K562 (cell line): ENCODE data around the gene SRCIN1. TPM values are rescaled to one million over a fixed set of nuclear protein-coding genes. Genes with fewer than 3 reads are reported as not detected.

Source experiments
- ATAC-seq: fragments of 200-7000 bp; cut with Tn5 transposase; 3 replicates; pipeline ENCODE4 v1.9.1; 2020; ENCODE audit warnings: moderate library complexity
- BruUV-seq: library from RNA; stranded (reverse); fragments of 400-500 nt; replicated peaks from 2 replicates; lab custom pipeline; 2021; lab: Mats Ljungman, UMichigan
- CTCF ChIA-PET: fragments of 300-600 bp; formaldehyde crosslinking; extraction: SDS; loops from one replicate; lab custom pipeline; 2021; ENCODE audit warnings: low intra/inter-chr PET ratio; lab: Yijun Ruan, JAX
- POLR2A ChIA-PET: fragments of 300-600, 350-650 bp; sonication (Branson Sonifier 250); formaldehyde crosslinking; extraction: SDS; loops from one replicate; lab custom pipeline; 2021; ENCODE audit warnings: antibody characterized with exemption, inconsistent platforms; lab: Yijun Ruan, JAX
- DNase-seq, 4 experiments: peaks; one replicate each; pipeline versions ENCODE4 v3.0.0 to v3.0.0-alpha.2; 2011 to 2018; ENCODE audit warnings: low spot score in 3 of 4, mixed read lengths in 3 of 4; ENCODE audit errors: extremely low read depth in 1 of 4
- FAIRE-seq: peaks from 2 replicates; lab custom pipeline; 2011; peaks lifted over from hg19 to GRCh38; lab: Jason Lieb, UNC
- H2AFZ ChIP-seq: 2 replicates; pipeline ENCODE4 v1.6.0; 2011; ENCODE audit warnings: low read depth, low read length, control low read depth, inconsistent platforms
- H3K27ac ChIP-seq: fragments of 200-600 bp; 3 replicates; pipeline ENCODE4 v1.8.0; 2011; ENCODE audit warnings: low read depth, mild to moderate bottlenecking, control low read depth, inconsistent platforms, low read length, moderate library complexity, mixed read lengths; ENCODE audit errors: extremely low read depth
- H3K27me3 ChIP-seq, 2 experiments: fragments of 300-600 bp in 1 of 2; 2 replicates in 1 of 2; 3 replicates in 1 of 2; pipeline versions ENCODE4 v1.6.0 to v1.8.0; 2011; ENCODE audit warnings: inconsistent platforms in 2 of 2, low read length in 2 of 2, mild to moderate bottlenecking in 1 of 2, mixed read lengths in 1 of 2, moderate library complexity in 1 of 2; ENCODE audit not compliant: control insufficient read depth in 2 of 2, insufficient read depth in 2 of 2
- H3K36me3 ChIP-seq: fragments of 300-600 bp; 3 replicates; pipeline ENCODE4 v1.8.0; 2011; ENCODE audit warnings: mild to moderate bottlenecking, low read length, inconsistent platforms; ENCODE audit not compliant: control insufficient read depth, insufficient read depth
- H3K4me1 ChIP-seq, 2 experiments: fragments of 200-600 bp in 1 of 2; replicated peaks in 1 of 2; 2 replicates in 1 of 2; 3 replicates in 1 of 2; pipeline versions ENCODE4 v1.5.1 to v1.8.0; 2011; ENCODE audit warnings: inconsistent platforms in 2 of 2, low read length in 2 of 2, mild to moderate bottlenecking in 1 of 2, mixed read lengths in 1 of 2, moderate library complexity in 1 of 2; ENCODE audit not compliant: control insufficient read depth in 2 of 2, insufficient read depth in 2 of 2
- H3K4me2 ChIP-seq: 2 replicates; pipeline ENCODE4 v1.6.1; 2011; ENCODE audit warnings: low read length, control low read depth, inconsistent platforms, mixed read lengths; ENCODE audit not compliant: insufficient read depth
- H3K4me3 ChIP-seq: fragments of 200-600 bp; sonication (generic), shearing (Covaris generic); 2 replicates; pipeline ENCODE4 v1.5.1; 2016; ENCODE audit warnings: control low read depth, inconsistent platforms
- H3K79me2 ChIP-seq: fragments of 200-600 bp; 3 replicates; pipeline ENCODE4 v1.8.0; 2011; ENCODE audit warnings: low read length, inconsistent platforms; ENCODE audit not compliant: control insufficient read depth, insufficient read depth
- H3K9ac ChIP-seq, 2 experiments: 2 replicates each; pipeline versions ENCODE4 v1.6.0 to v1.6.1; 2011; ENCODE audit warnings: low read depth in 2 of 2, low read length in 2 of 2, control low read depth in 1 of 2, inconsistent platforms in 1 of 2, mild to moderate bottlenecking in 1 of 2, mixed read lengths in 1 of 2; ENCODE audit not compliant: insufficient read depth in 1 of 2
- H3K9me1 ChIP-seq: one replicate; pipeline ENCODE4 v1.6.0; 2011; ENCODE audit warnings: inconsistent platforms, mild to moderate bottlenecking, low read length, moderate library complexity; ENCODE audit not compliant: control insufficient read depth, insufficient read depth
- H3K9me3 ChIP-seq: replicated peaks from 2 replicates; pipeline ENCODE4 v1.5.1; 2011; ENCODE audit warnings: low read depth, low read length, inconsistent platforms; ENCODE audit not compliant: control insufficient read depth, insufficient read depth
- H4K20me1 ChIP-seq: replicated peaks from 2 replicates; pipeline ENCODE4 v1.6.1; 2011; ENCODE audit warnings: low read length, inconsistent platforms, mixed read lengths; ENCODE audit not compliant: control insufficient read depth, insufficient read depth
- CBX3 ChIP-seq, 2 experiments: IDR thresholded peaks; 1 replicate in 1 of 2; 2 replicates in 1 of 2; pipeline ENCODE4 v1.6.1; 2012; ENCODE audit warnings: inconsistent platforms in 2 of 2, low read length in 2 of 2, borderline replicate concordance in 1 of 2, control low read depth in 1 of 2
- CEBPB ChIP-seq: fragments of 450-650 bp; IDR thresholded peaks from 2 replicates; pipeline ENCODE4 v1.6.1; 2016; ENCODE audit warnings: missing genetic modification characterization, missing compliant biosample characterization
- HDAC1 ChIP-seq, 2 experiments: fragments of 450-650 bp; IDR thresholded peaks; 2 replicates each; pipeline ENCODE4 v1.6.1; 2016 to 2017; ENCODE audit warnings: inconsistent platforms in 1 of 2, mild to moderate bottlenecking in 1 of 2, moderate library complexity in 1 of 2
- HNRNPH1 ChIP-seq: fragments of 200-400 bp; formaldehyde crosslinking; optimal IDR thresholded peaks from 2 replicates; pipeline ENCODE3; 2017; ENCODE audit warnings: low read depth, mild to moderate bottlenecking, low read length, moderate library complexity
- IFI16 ChIP-seq: fragments of 250-450 bp; sonication (Bioruptor Pico); IDR thresholded peaks from 2 replicates; pipeline ENCODE4 v2.1.2; 2022; ENCODE audit warnings: mild to moderate bottlenecking, inconsistent platforms
- ILK ChIP-seq: fragments of 450-650 bp; IDR thresholded peaks from 2 replicates; pipeline ENCODE4 v1.6.1; 2016; ENCODE audit warnings: missing genetic modification characterization, low read depth, mild to moderate bottlenecking, missing compliant biosample characterization, moderate library complexity, borderline replicate concordance
- KDM2B ChIP-seq: fragments of 250-450 bp; sonication (Bioruptor Pico); IDR thresholded peaks from 2 replicates; pipeline ENCODE4 v1.8.0; 2021; ENCODE audit warnings: mild to moderate bottlenecking, moderate library complexity
- KHSRP ChIP-seq: fragments of 450-650 bp; IDR thresholded peaks from 2 replicates; pipeline ENCODE4 v1.6.1; 2017
- RB1 ChIP-seq: fragments of 450-650 bp; IDR thresholded peaks from 2 replicates; pipeline ENCODE4 v1.6.1; 2017; ENCODE audit warnings: low read depth, mild to moderate bottlenecking
- SMARCA5 ChIP-seq: fragments of 450-650 bp; IDR thresholded peaks from 2 replicates; pipeline ENCODE4 v1.6.1; 2016
- ZNF263 ChIP-seq: sonication (generic); formaldehyde crosslinking; IDR thresholded peaks from 2 replicates; pipeline ENCODE4 v1.8.0; 2022; ENCODE audit warnings: mild to moderate bottlenecking, missing genetic modification reagents, borderline replicate concordance
- ZNF586 ChIP-seq: fragments of 450-650 bp; formaldehyde crosslinking; conservative IDR thresholded peaks from 2 replicates; pipeline ENCODE4 v1.4.0; 2020; ENCODE audit warnings: mild to moderate bottlenecking, moderate library complexity
- WGBS: fragments of 100-300 bp; shearing (Covaris generic); methylation state at CpG from one replicate; pipeline ENCODE4 v1.1.6; 2016; ENCODE audit warnings: low coverage, mixed read lengths; ENCODE audit not compliant: insufficient coverage; ENCODE audit errors: missing lambda C conversion rate; 5-methylcytosine and 5-hydroxymethylcytosine counted together
- in situ Hi-C: fragments of 300-500 bp; cut with MboI; formaldehyde crosslinking; loops from 4 replicates; pipeline ENCODE4 v1.15.0; 2018; ENCODE audit warnings: inconsistent platforms, mixed read lengths
- intact Hi-C: fragments of 100-400 bp; cut with micrococcal nuclease; formaldehyde crosslinking; loops from 2 replicates; pipeline ENCODE4 v1.14.2; 2022
- polyA plus RNA-seq, 8 experiments: library from polyadenylated mRNA; depleted of rRNA in 4 of 8; stranded (reverse) in 5 of 8; unstranded in 3 of 8; fragments of >200 nt; fragmentation: Nextera tagmentation in 2 of 8; fragmentation: Illumina TruSeq in 1 of 8; extraction: Ambion mirVana in 2 of 8; extraction: Trizol in 1 of 8; gene quantifications; 2 replicates each; pipeline versions ENCODE4 v1.2.1 to v1.2.3, GENCODE V29; 2011 to 2014; ENCODE audit warnings: inconsistent platforms in 1 of 8, missing spikeins in 1 of 8
- total RNA-seq, 7 experiments: library from RNA; depleted of rRNA in 6 of 7; stranded (reverse); fragments of >200 nt in 6 of 7; fragmentation: Illumina TruSeq in 2 of 7; extraction: Trizol in 2 of 7; gene quantifications; 2 replicates each; pipeline versions ENCODE4 v1.2.1 to v1.2.3, GENCODE V29; 2011 to 2021; ENCODE audit warnings: low replicate concordance in 1 of 7
- TF ChIP-seq, protein P1 (sequence below): sonication (generic); formaldehyde crosslinking; IDR thresholded peaks from 2 replicates; pipeline ENCODE4 v1.8.1; 2023; ENCODE audit warnings: mild to moderate bottlenecking, missing genetic modification reagents

SRCIN1 gene
- total and polyA plus RNA-seq, 9 of the 15 experiments (the other 6 are each of a cell fraction or from before 2014, with no cell fraction given): 0.09 to 0.33 (median 0.13) TPM; not detected in 6

DNA sequence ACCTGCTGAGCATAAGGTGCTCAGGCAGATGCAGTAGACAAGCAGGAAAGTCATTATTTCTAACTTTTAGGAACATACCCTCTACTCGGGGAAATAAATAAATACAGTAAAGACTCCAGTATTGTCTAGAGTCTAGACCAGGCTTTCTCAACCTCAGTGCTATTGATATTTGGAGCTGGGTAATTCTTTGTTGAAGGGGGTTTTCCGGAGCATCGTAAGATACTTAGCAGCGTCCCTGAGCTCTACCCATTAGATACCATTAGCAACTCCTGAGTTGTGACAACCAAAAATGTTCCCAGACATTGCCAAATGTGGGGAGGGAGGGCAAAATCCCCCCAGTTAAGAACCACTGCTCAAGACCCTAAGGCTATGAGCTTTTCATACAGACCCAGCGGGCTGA is 47.9 kb upstream of the SRCIN1 start:
- Histone ChIP-seq H3K36me3 (no peaks in the 10 kb centered on the region), H3K27me3 (peaks cover 2 to 19% of the 10 kb centered on the region in 2 experiments; a peak in 3 of 5 replicates), H3K27ac (no peak overlapping the region), H3K9me1 (no peaks in the 10 kb centered on the region), H3K79me2 (no peaks in the 10 kb centered on the region), H3K4me1 (peaks cover 7 to 30% of the 10 kb centered on the region in 2 experiments; a peak in 4 of 5 replicates), H3K9me3 (no peaks in the 10 kb centered on the region), H3K4me3 (no peak overlapping the region), H4K20me1 (0 out of 2 replicates have a peak, but pooled peaks cover 4% of the 10 kb centered on the region), H2AFZ (no peak overlapping the region), H3K4me2 (no peak overlapping the region), H3K9ac (no peak overlapping the region)
- BruUV-seq: no TSS peak
- FAIRE-seq (no peak), ATAC-seq (no peak), DNase-seq (no peak)
- in situ Hi-C loops (no loop called here), intact Hi-C loops (no loop called here)
- CTCF ChIA-PET: no interaction called here
- POLR2A ChIA-PET: interaction anchor here (0.6 to 1.1 kb wide), 3 partner anchors 18 to 29 kb away, joined by 3 read pairs; no protein-coding TSS in a partner anchor
- WGBS: 48% methylated on average over 5 of the region's 5 CpGs
- TF ChIP-seq ZNF586 (CRISPR knock-in tag): no peak
- TF ChIP-seq, all 486 proteins: peak for 0

DNA sequence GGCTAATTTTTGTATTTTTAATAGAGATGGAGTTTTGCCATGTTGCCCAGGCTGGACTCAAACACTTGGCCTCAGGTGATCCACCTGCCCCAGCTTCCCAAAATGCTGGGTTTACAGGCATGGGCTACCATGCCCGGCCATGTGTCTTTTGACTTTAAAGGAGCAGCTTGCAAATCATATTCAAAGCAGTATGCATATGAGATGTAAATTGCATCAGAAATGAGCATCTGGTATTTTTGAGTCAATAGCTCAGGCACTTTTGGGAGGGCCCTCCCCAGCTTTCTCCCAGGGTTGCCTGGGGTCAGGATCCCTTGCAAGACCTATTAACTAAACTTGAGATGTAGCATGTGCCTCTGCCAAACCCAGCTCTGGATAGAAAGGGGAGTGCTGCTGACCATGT is 47.5 kb upstream of the SRCIN1 start:
- CTCF ChIA-PET: no interaction called here
- no peaks in the 10 kb centered on the region for H3K9me3 ChIP-seq
- DNase-seq (no peak), ATAC-seq (no peak), FAIRE-seq (no peak)
- 15% methylated on average over 1 of the region's 1 CpG for WGBS
- H4K20me1 ChIP-seq: 0 out of 2 replicates have a peak, but pooled peaks cover 4% of the 10 kb centered on the region
- no peak overlapping the region for H3K27ac ChIP-seq
- intact Hi-C loops (no loop called here), in situ Hi-C loops (no loop called here)
- H3K4me2 ChIP-seq: no peak overlapping the region
- no peaks in the 10 kb centered on the region for H3K79me2 ChIP-seq
- H3K36me3 ChIP-seq: no peaks in the 10 kb centered on the region
- H3K9me1 ChIP-seq: no peaks in the 10 kb centered on the region
- no TSS peak for BruUV-seq
- no peak overlapping the region for H3K9ac ChIP-seq
- H3K27me3 ChIP-seq: peaks cover 2 to 19% of the 10 kb centered on the region in 2 experiments; a peak in 3 of 5 replicates
- peaks cover 7 to 28% of the 10 kb centered on the region in 2 experiments; a peak in 4 of 5 replicates for H3K4me1 ChIP-seq
- H3K4me3 ChIP-seq: no peak overlapping the region
- H2AFZ ChIP-seq: no peak overlapping the region
- POLR2A ChIA-PET: interaction anchor here (0.6 to 1.4 kb wide), 2 partner anchors 10 to 18 kb away, joined by 3 read pairs; no protein-coding TSS in a partner anchor
- TF ChIP-seq CBX3 (IDR thresholded peaks at IDR 0.05; ENCODE audit: borderline replicate concordance in 1 of 2, low read length in 2 of 2): no peak
- no peak for TF ChIP-seq RB1
- TF ChIP-seq KDM2B (CRISPR knock-in tag): no peak
- TF ChIP-seq, protein P1, sequence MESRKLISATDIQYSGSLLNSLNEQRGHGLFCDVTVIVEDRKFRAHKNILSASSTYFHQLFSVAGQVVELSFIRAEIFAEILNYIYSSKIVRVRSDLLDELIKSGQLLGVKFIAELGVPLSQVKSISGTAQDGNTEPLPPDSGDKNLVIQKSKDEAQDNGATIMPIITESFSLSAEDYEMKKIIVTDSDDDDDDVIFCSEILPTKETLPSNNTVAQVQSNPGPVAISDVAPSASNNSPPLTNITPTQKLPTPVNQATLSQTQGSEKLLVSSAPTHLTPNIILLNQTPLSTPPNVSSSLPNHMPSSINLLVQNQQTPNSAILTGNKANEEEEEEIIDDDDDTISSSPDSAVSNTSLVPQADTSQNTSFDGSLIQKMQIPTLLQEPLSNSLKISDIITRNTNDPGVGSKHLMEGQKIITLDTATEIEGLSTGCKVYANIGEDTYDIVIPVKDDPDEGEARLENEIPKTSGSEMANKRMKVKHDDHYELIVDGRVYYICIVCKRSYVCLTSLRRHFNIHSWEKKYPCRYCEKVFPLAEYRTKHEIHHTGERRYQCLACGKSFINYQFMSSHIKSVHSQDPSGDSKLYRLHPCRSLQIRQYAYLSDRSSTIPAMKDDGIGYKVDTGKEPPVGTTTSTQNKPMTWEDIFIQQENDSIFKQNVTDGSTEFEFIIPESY (CRISPR knock-in tag): no peak
- TF ChIP-seq HDAC1 (IDR thresholded peaks at IDR 0.05): no peak
- no peak for TF ChIP-seq KHSRP
- TF ChIP-seq ILK (tag): no peak
- TF ChIP-seq ZNF263 (CRISPR knock-in tag): no peak
- TF ChIP-seq SMARCA5: no peak
- no peak for TF ChIP-seq CEBPB (tag)
- TF ChIP-seq HNRNPH1: no peak
- TF ChIP-seq IFI16 (CRISPR knock-in tag): no peak
